GM13976 (cell line): ENCODE measurements around the gene DGKH.

Source experiments
- DNase-seq: peaks from one replicate; pipeline ENCODE4 v3.0.0; 2012; ENCODE audit warnings: low spot score
- CTCF ChIP-seq: IDR thresholded peaks from 2 replicates; pipeline ENCODE4 v1.5.1; 2012; ENCODE audit warnings: borderline replicate concordance, mild to moderate bottlenecking; ENCODE audit not compliant: insufficient read depth; ENCODE audit errors: extremely low read depth, missing control alignments, control extremely low read depth
- in situ Hi-C: fragments of 300-500 bp; cut with MboI; formaldehyde crosslinking; loops from one replicate; pipeline ENCODE4 v1.12.0; 2022; ENCODE audit warnings: low sequenced_read_pairs, mixed read lengths, inconsistent platforms; ENCODE audit not compliant: unreplicated experiment

The DGKH gene

DNA sequence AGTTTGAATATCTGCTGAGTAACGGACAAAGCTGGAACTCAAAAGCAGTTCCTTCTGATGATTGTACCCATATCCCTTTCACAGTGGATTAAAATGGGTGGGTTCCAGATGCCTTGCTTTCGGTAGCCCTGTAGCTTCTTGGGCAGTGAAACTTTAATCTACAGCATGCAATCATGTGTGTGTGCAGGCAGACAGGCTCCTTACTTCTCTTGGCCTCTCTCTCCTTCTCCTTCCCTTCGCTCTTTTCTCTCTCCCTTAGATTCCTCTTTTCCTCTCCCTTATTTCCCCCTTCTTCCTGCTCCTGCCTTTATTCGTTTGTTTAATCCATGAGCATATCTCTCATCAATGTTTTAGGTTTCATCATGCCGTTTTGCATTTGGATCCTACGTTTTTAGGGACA, 8.1 kb downstream of the DGKH start:
- no peak for TF ChIP-seq CTCF
- in situ Hi-C loops, result no loop called here

GRCh38 chr13:42057918-42058530, 9.6 kb downstream of the DGKH start:
- in situ Hi-C loops, result no loop called here
- TF ChIP-seq CTCF, result no peak

More for the DNA sequence above, 8.1 kb downstream of the DGKH start:
- no peak for DNase-seq

DNA sequence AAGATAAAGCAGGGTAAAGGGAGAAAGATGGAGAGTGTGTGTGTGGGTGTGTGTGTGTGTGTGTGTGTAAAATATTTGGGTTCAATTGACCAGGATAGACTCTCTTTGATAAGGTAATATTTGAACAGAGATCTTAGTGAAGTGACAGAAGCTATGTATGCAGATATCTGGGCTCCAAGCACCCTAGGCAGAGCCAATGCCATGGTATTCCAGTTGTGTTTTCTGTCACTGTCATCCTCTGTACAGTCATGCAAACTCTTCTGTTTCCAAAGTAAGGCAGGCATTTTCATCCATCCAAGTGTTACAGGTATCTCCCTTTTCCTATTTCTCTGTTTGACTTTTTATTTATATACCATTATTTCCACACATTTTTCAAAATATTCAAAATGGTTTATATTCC, 13.5 kb downstream of the DGKH start:
- no peak for DNase-seq
- in situ Hi-C loops, result no loop called here
- no peak for TF ChIP-seq CTCF

More at GRCh38 chr13:42057918-42058530, 9.6 kb downstream of the DGKH start:
- DNase-seq, result no peak

DNA sequence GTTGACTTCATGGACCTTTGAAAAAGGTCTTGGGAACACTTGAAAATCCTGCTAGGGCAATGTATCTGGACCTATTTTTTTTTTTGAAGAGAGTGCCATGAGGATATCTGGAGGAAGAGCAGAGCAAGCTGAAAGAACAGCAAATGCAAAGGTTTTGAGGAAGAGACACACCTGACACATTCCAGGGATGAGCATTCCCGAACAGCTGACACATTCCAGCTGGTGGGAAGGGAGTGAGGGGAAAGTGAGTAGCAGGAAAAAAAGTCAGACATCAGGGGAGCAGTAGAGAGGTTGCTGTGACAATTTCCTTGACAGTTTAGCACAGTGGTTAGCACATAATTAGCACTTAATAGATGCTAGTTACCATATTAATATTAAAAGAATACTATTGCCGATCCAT, 14.7 kb downstream of the DGKH start:
- TF ChIP-seq CTCF, result no peak
- DNase-seq, result no peak
- in situ Hi-C loops, result no loop called here

GRCh38 chr13:42064259-42064658, 15.8 kb downstream of the DGKH start:
- no peak for TF ChIP-seq CTCF
- no peak for DNase-seq
- in situ Hi-C loops, result no loop called here

DNA sequence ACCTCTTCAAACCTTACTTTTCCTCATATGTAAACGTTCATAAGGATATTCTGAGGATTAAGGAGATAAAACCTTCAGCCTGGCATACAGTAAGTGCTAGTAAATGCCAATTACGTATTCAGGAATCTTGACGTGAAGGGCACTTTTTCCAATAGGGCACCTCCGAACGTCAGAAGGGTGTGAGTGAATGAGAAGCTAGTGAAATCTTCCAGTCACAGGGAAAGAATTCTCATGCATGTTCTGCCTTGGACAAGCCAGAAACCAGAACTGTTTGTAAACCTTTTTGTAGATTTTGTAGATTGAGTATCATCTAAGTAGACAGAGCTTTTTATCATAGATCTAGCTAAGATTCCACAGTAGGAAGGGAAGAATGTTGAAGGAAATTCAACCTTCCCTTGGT, 16.5 kb downstream of the DGKH start:
- in situ Hi-C loops, result no loop called here
- no peak for TF ChIP-seq CTCF
- no peak for DNase-seq
